Panc1 (cell line): Measurements from ENCODE around the gene FBXO31.

Experiments
- POLR2AphosphoS5 ChIP-seq: IDR thresholded peaks from 2 replicates; pipeline ENCODE4 v1.6.1; 2012; ENCODE audit warnings: mild to moderate bottlenecking, low read depth, low read length, moderate library complexity
- SIN3A ChIP-seq: IDR thresholded peaks from 2 replicates; pipeline ENCODE4 v1.6.1; 2012; ENCODE audit warnings: low read depth, mild to moderate bottlenecking, low read length, moderate library complexity, borderline replicate concordance; ENCODE audit not compliant: insufficient read depth
- TCF7L2 ChIP-seq: IDR thresholded peaks from 2 replicates; pipeline ENCODE4 v1.6.1; 2011; ENCODE audit warnings: mild to moderate bottlenecking, low read depth, low read length, inconsistent platforms
- TF ChIP-seq, protein P1 (sequence below): fragments of 450-650 bp; IDR thresholded peaks from 2 replicates; pipeline ENCODE4 v1.5.1; 2017; ENCODE audit warnings: mild to moderate bottlenecking
- TF ChIP-seq, protein P2 (sequence below), 2 experiments: IDR thresholded peaks; 2 replicates each; pipeline ENCODE4 v1.6.1; 2011 to 2012; ENCODE audit warnings: low read depth in 2 of 2, control low read depth in 1 of 2, low read length in 1 of 2, mild to moderate bottlenecking in 1 of 2, moderate library complexity in 1 of 2; ENCODE audit not compliant: insufficient read depth in 1 of 2

DNA sequence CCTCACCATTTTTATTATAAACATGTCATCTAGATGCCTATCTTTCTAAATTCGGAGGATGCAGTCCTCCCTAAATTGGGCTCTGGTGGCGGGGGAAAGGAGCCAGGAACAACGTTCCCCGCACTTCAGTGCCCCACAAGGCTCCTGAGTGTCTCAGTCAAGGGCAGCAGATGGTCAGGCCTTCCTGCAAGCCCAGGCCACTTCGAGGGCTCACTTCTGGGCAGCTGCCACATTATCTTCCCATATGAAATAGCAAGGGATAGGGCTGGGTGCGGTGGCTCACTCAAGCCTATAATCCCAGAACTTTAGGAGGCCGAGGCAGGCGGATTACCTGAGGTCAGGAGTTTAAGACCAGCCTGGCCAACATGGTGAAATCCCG, 32.3 kb downstream of the FBXO31 start:
- TF ChIP-seq, protein P1, sequence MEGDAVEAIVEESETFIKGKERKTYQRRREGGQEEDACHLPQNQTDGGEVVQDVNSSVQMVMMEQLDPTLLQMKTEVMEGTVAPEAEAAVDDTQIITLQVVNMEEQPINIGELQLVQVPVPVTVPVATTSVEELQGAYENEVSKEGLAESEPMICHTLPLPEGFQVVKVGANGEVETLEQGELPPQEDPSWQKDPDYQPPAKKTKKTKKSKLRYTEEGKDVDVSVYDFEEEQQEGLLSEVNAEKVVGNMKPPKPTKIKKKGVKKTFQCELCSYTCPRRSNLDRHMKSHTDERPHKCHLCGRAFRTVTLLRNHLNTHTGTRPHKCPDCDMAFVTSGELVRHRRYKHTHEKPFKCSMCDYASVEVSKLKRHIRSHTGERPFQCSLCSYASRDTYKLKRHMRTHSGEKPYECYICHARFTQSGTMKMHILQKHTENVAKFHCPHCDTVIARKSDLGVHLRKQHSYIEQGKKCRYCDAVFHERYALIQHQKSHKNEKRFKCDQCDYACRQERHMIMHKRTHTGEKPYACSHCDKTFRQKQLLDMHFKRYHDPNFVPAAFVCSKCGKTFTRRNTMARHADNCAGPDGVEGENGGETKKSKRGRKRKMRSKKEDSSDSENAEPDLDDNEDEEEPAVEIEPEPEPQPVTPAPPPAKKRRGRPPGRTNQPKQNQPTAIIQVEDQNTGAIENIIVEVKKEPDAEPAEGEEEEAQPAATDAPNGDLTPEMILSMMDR: no peak
- TF ChIP-seq POLR2AphosphoS5 (no peak), TCF7L2 (no peak), SIN3A (no peak)
- TF ChIP-seq, protein P2, sequence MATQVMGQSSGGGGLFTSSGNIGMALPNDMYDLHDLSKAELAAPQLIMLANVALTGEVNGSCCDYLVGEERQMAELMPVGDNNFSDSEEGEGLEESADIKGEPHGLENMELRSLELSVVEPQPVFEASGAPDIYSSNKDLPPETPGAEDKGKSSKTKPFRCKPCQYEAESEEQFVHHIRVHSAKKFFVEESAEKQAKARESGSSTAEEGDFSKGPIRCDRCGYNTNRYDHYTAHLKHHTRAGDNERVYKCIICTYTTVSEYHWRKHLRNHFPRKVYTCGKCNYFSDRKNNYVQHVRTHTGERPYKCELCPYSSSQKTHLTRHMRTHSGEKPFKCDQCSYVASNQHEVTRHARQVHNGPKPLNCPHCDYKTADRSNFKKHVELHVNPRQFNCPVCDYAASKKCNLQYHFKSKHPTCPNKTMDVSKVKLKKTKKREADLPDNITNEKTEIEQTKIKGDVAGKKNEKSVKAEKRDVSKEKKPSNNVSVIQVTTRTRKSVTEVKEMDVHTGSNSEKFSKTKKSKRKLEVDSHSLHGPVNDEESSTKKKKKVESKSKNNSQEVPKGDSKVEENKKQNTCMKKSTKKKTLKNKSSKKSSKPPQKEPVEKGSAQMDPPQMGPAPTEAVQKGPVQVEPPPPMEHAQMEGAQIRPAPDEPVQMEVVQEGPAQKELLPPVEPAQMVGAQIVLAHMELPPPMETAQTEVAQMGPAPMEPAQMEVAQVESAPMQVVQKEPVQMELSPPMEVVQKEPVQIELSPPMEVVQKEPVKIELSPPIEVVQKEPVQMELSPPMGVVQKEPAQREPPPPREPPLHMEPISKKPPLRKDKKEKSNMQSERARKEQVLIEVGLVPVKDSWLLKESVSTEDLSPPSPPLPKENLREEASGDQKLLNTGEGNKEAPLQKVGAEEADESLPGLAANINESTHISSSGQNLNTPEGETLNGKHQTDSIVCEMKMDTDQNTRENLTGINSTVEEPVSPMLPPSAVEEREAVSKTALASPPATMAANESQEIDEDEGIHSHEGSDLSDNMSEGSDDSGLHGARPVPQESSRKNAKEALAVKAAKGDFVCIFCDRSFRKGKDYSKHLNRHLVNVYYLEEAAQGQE (IDR thresholded peaks at IDR 0.05; ENCODE audit: insufficient read depth in 1 of 2, low read depth in 2 of 2, low read length in 1 of 2): no peak
